Measurements from ENCODE around the gene NTRK2. TPM values are rescaled to one million over a fixed set of nuclear protein-coding genes. Genes with fewer than 3 reads are reported as not detected.

Gene NTRK2
- total RNA-seq, 1 experiment from 2014 or later: 0.06 TPM

GRCh38 chr9:84922051-84922450 is 252.5 kb downstream of the NTRK2 start:
- CTCF ChIA-PET: no interaction called here
- BruUV-seq (replicated peaks): no TSS peak

GRCh38 chr9:84924266-84924665 is 254.7 kb downstream of the NTRK2 start:
- TF ChIP-seq EZH2 (IDR thresholded peaks at IDR 0.05; ENCODE audit: borderline replicate concordance, low read depth, low read length, poor library complexity, severe bottlenecking) (no peak), CTCF (conservative IDR thresholded peaks at IDR 0.05; ENCODE audit: low read depth, low read length) (no peak)
- Histone ChIP-seq H3K27ac (ENCODE audit: low read depth, low read length, poor library complexity, severe bottlenecking) (no peak overlapping the region), H3K36me3 (ENCODE audit: insufficient read depth, low read length, poor library complexity, severe bottlenecking) (no peaks in the 10 kb centered on the region), H3K4me1 (ENCODE audit: insufficient read depth, low read length, poor library complexity, severe bottlenecking) (no peaks in the 10 kb centered on the region), H3K4me3 (ENCODE audit: low read depth, low read length, poor library complexity, severe bottlenecking) (no peak overlapping the region), H3K27me3 (replicated peaks; ENCODE audit: insufficient read depth, low read depth, low read length, poor library complexity) (no peaks in the 10 kb centered on the region), H3K9me3 (ENCODE audit: low read depth, low read length, poor library complexity, severe bottlenecking) (no peaks in the 10 kb centered on the region)
- BruUV-seq (replicated peaks): no TSS peak
- DNase-seq (ENCODE audit: low spot score): no peak
- ChIA-PET CTCF (no interaction called here), POLR2A (ENCODE audit: low non-redundant PET) (no interaction called here)
- intact Hi-C loops (cut with micrococcal nuclease; ENCODE audit: unreplicated experiment): no loop called here

More at GRCh38 chr9:84922051-84922450, 252.5 kb downstream of the NTRK2 start:
- H3K4me1 ChIP-seq (ENCODE audit: insufficient read depth, low read length, poor library complexity, severe bottlenecking): no peaks in the 10 kb centered on the region
- TF ChIP-seq EZH2 (IDR thresholded peaks at IDR 0.05; ENCODE audit: borderline replicate concordance, low read depth, low read length, poor library complexity, severe bottlenecking): no peak
- no peak for TF ChIP-seq CTCF (conservative IDR thresholded peaks at IDR 0.05; ENCODE audit: low read depth, low read length)
- no peaks in the 10 kb centered on the region for H3K36me3 ChIP-seq (ENCODE audit: insufficient read depth, low read length, poor library complexity, severe bottlenecking)
- H3K27ac ChIP-seq (ENCODE audit: low read depth, low read length, poor library complexity, severe bottlenecking): no peak overlapping the region
- no peaks in the 10 kb centered on the region for H3K27me3 ChIP-seq (replicated peaks; ENCODE audit: insufficient read depth, low read depth, low read length, poor library complexity)
- no peak for DNase-seq (ENCODE audit: low spot score)
- POLR2A ChIA-PET (ENCODE audit: low non-redundant PET): no interaction called here
- H3K4me3 ChIP-seq (ENCODE audit: low read depth, low read length, poor library complexity, severe bottlenecking): no peak overlapping the region
- H3K9me3 ChIP-seq (ENCODE audit: low read depth, low read length, poor library complexity, severe bottlenecking): no peaks in the 10 kb centered on the region
- intact Hi-C loops (cut with micrococcal nuclease; ENCODE audit: unreplicated experiment): no loop called here

GRCh38 chr9:84925225-84925872 is 255.8 kb downstream of the NTRK2 start:
- H3K4me3 ChIP-seq (ENCODE audit: low read depth, low read length, poor library complexity, severe bottlenecking): no peak overlapping the region
- no TSS peak for BruUV-seq (replicated peaks)
- CTCF ChIA-PET: no interaction called here

More at GRCh38 chr9:84925225-84925872, 255.8 kb downstream of the NTRK2 start:
- Histone ChIP-seq H3K27me3 (replicated peaks; ENCODE audit: insufficient read depth, low read depth, low read length, poor library complexity) (no peaks in the 10 kb centered on the region), H3K36me3 (ENCODE audit: insufficient read depth, low read length, poor library complexity, severe bottlenecking) (no peaks in the 10 kb centered on the region), H3K27ac (ENCODE audit: low read depth, low read length, poor library complexity, severe bottlenecking) (no peak overlapping the region), H3K9me3 (ENCODE audit: low read depth, low read length, poor library complexity, severe bottlenecking) (no peaks in the 10 kb centered on the region), H3K4me1 (ENCODE audit: insufficient read depth, low read length, poor library complexity, severe bottlenecking) (no peaks in the 10 kb centered on the region)
- TF ChIP-seq CTCF (conservative IDR thresholded peaks at IDR 0.05; ENCODE audit: low read depth, low read length) (no peak), EZH2 (IDR thresholded peaks at IDR 0.05; ENCODE audit: borderline replicate concordance, low read depth, low read length, poor library complexity, severe bottlenecking) (no peak)
- POLR2A ChIA-PET (ENCODE audit: low non-redundant PET): no interaction called here
- intact Hi-C loops (cut with micrococcal nuclease; ENCODE audit: unreplicated experiment): no loop called here
- no peak for DNase-seq (ENCODE audit: low spot score)

Data from A673 (cell line).